Lung (tissue), 12 donors: ENCODE results near the gene HERC4. TPM values are rescaled to one million over a fixed set of nuclear protein-coding genes. Genes with fewer than 3 reads are reported as not detected.
"Not testable (repeated sequence)": the region's sequence is repeated elsewhere in the genome, so short reads cannot be mapped to it uniquely, and the experiment has no call there.

ENCODE experiments used
- ATAC-seq: fragments of 200-7000 bp; cut with Tn5 transposase; one replicate; pipeline ENCODE4 v1.9.1; 2020; ENCODE audit warnings: moderate number of reproducible peaks; ENCODE audit not compliant: insufficient read depth, low FRiP score
- DNase-seq, 3 donors: peaks; one replicate each; pipeline ENCODE4 v3.0.0-alpha.2; 2013 to 2017
- H3K27ac ChIP-seq, 2 donors: one replicate each; pipeline ENCODE4 v1.5.1; 2013; ENCODE audit warnings: mild to moderate bottlenecking in 2 of 2, moderate library complexity in 2 of 2, control low read depth in 1 of 2, inconsistent platforms in 1 of 2, low read depth in 1 of 2, low read length in 1 of 2
- H3K27me3 ChIP-seq, 3 donors: one replicate each; pipeline ENCODE4 v1.5.1; 2013; ENCODE audit warnings: low read length in 2 of 3; ENCODE audit not compliant: control insufficient read depth in 3 of 3, insufficient read depth in 3 of 3
- H3K36me3 ChIP-seq, 4 donors: one replicate each; pipeline ENCODE4 v1.5.1; 2013; ENCODE audit warnings: low read length in 4 of 4, mild to moderate bottlenecking in 1 of 4, moderate library complexity in 1 of 4; ENCODE audit not compliant: control insufficient read depth in 4 of 4, insufficient read depth in 4 of 4
- H3K4me1 ChIP-seq, 5 donors: one replicate each; pipeline ENCODE4 v1.5.1; 2013; ENCODE audit warnings: low read length in 5 of 5, mild to moderate bottlenecking in 2 of 5, moderate library complexity in 1 of 5; ENCODE audit not compliant: control insufficient read depth in 5 of 5, insufficient read depth in 5 of 5
- H3K4me3 ChIP-seq: one replicate; pipeline ENCODE4 v1.5.1; 2013; ENCODE audit warnings: mild to moderate bottlenecking, control low read depth, moderate library complexity
- H3K9ac ChIP-seq, 2 donors: one replicate each; pipeline ENCODE4 v1.5.1; 2013; ENCODE audit warnings: low read length in 2 of 2, control low read depth in 1 of 2; ENCODE audit not compliant: insufficient read depth in 1 of 2
- H3K9me3 ChIP-seq, 4 donors: one replicate each; pipeline ENCODE4 v1.5.1; 2013; ENCODE audit warnings: low read length in 3 of 4, mild to moderate bottlenecking in 1 of 4, moderate library complexity in 1 of 4; ENCODE audit not compliant: control insufficient read depth in 4 of 4, insufficient read depth in 3 of 4
- CTCF ChIP-seq: IDR thresholded peaks from 2 replicates; pipeline ENCODE4 v1.5.1; 2012; ENCODE audit warnings: mild to moderate bottlenecking; ENCODE audit errors: control extremely low read depth, extremely low read depth
- WGBS, 2 donors: extraction: QIAGEN DNeasy Blood & Tissue Kit; methylation state at CpG; one replicate each; pipeline ENCODE4 v1.1.7; 2013; 5-methylcytosine and 5-hydroxymethylcytosine counted together
- polyA plus RNA-seq, 2 donors: library from polyadenylated mRNA; stranded (reverse); fragments of 200-250 nt; gene quantifications; one replicate each; pipeline ENCODE4 v1.2.1, GENCODE V29; 2013
- total RNA-seq, 2 donors: library from RNA; depleted of rRNA in 1 of 2; stranded (reverse); fragments of >200 nt in 1 of 2; gene quantifications; one replicate each; pipeline ENCODE4 v1.2.1, GENCODE V29; 2014 to 2021
- donor health status: control.
- donor health status: control.
- donor health status: Bipolar disorder and iron deficiency.
- donor health status: healthy.
- donor health status: DM: yes; HTN: yes; CAD: no.

Gene HERC4
- total and polyA plus RNA-seq, 4 donors: 16.3 to 162 (median 32.5) TPM

GRCh38 chr10:67988606-67989005 is 86.5 kb downstream of the HERC4 start:
- Histone ChIP-seq H3K27ac (no peak overlapping the region), H3K4me1 (no peaks in the 10 kb centered on the region), H3K4me3 (no peak overlapping the region), H3K9me3 (no peaks in the 10 kb centered on the region), H3K27me3 (no peaks in the 10 kb centered on the region), H3K9ac (no peak overlapping the region), H3K36me3 (peaks cover 4 to 21% (median 16%) of the 10 kb centered on the region in 4 donors)
- 29 to 78% methylated on average over 1 of the region's 1 CpG for WGBS, 2 donors
- ATAC-seq (no peak), DNase-seq (no peak)
- no peak for TF ChIP-seq CTCF

GRCh38 chr10:67982603-67983002 is 92.5 kb downstream of the HERC4 start:
- not testable (repeated sequence) for ATAC-seq
- 93 to 97% methylated on average over 8 of the region's 8 CpGs for WGBS, 2 donors
- H3K36me3 ChIP-seq: peaks cover 14 to 27% (median 17%) of the 10 kb centered on the region in 4 donors

GRCh38 chr10:67978749-67979148 is 96.3 kb downstream of the HERC4 start:
- WGBS, 2 donors: 95 to 96% methylated on average over 5 of the region's 5 CpGs
- H3K36me3 ChIP-seq: peaks cover 11 to 27% (median 20%) of the 10 kb centered on the region in 4 donors
- no peaks in the 10 kb centered on the region for H3K9me3 ChIP-seq
- peaks cover 0 to 4% (median 0%) of the 10 kb centered on the region in 5 donors for H3K4me1 ChIP-seq
- no peak for DNase-seq
- H3K4me3 ChIP-seq: no peak overlapping the region
- ATAC-seq: no peak
- no peak for TF ChIP-seq CTCF
- no peak overlapping the region for H3K9ac ChIP-seq
- no peaks in the 10 kb centered on the region for H3K27me3 ChIP-seq
- no peak overlapping the region for H3K27ac ChIP-seq

More at GRCh38 chr10:67982603-67983002, 92.5 kb downstream of the HERC4 start:
- H3K4me1 ChIP-seq, H3K9ac ChIP-seq, H3K9me3 ChIP-seq, H3K27me3 ChIP-seq, H3K4me3 ChIP-seq, H3K27ac ChIP-seq, DNase-seq: not testable (repeated sequence)

- Histone ChIP-seq H3K36me3 (peaks cover 12 to 30% (median 23%) of the 10 kb centered on the region in 4 donors), H3K27me3 (no peaks in the 10 kb centered on the region), H3K9ac (no peak overlapping the region), H3K27ac (no peak overlapping the region), H3K4me3 (no peak overlapping the region), H3K9me3 (no peaks in the 10 kb centered on the region), H3K4me1 (peaks cover 0 to 4% (median 0%) of the 10 kb centered on the region in 5 donors)
- DNase-seq (no peak), ATAC-seq (no peak)
- 86 to 98% methylated on average over 2 of the region's 2 CpGs for WGBS, 2 donors
- no peak for TF ChIP-seq CTCF
These were observed 97.8 kb downstream of the HERC4 start for GRCh38 chr10:67977251-67977650.
